K562 (cell line): ENCODE measurements around the gene COQ3. TPM values are rescaled to one million over a fixed set of nuclear protein-coding genes. Genes with fewer than 3 reads are reported as not detected.

Experiments
- CHCHD3 ChIP-seq: fragments of 250-450 bp; sonication (Bioruptor Pico); IDR thresholded peaks from 2 replicates; pipeline ENCODE4 v2.1.2; 2022; ENCODE audit warnings: mild to moderate bottlenecking
- NFYB ChIP-seq: IDR thresholded peaks from 2 replicates; pipeline ENCODE4 v1.6.1; 2011; ENCODE audit warnings: mild to moderate bottlenecking, moderate library complexity; ENCODE audit not compliant: insufficient read length; ENCODE audit errors: extremely low read depth
- PCBP2 ChIP-seq: fragments of 200-400 bp; formaldehyde crosslinking; IDR thresholded peaks from 2 replicates; pipeline ENCODE4 v1.6.1; 2018; ENCODE audit warnings: low read length, low read depth, mild to moderate bottlenecking, moderate library complexity; ENCODE audit not compliant: poor library complexity, severe bottlenecking
- POLR2AphosphoS2 ChIP-seq: IDR thresholded peaks from 2 replicates; pipeline ENCODE4 v1.6.1; 2012; ENCODE audit warnings: low read length, improper control_type of control experiment
- TBL1XR1 ChIP-seq, 2 experiments: IDR thresholded peaks; 2 replicates each; pipeline ENCODE4 v1.6.1; 2012; ENCODE audit warnings: improper control_type of control experiment in 2 of 2, low read length in 2 of 2, mild to moderate bottlenecking in 1 of 2
- polyA plus RNA-seq, 8 experiments: library from polyadenylated mRNA; depleted of rRNA in 4 of 8; stranded (reverse) in 5 of 8; unstranded in 3 of 8; fragments of >200 nt; fragmentation: Nextera tagmentation in 2 of 8; fragmentation: Illumina TruSeq in 1 of 8; extraction: Ambion mirVana in 2 of 8; extraction: Trizol in 1 of 8; gene quantifications; 2 replicates each; pipeline versions ENCODE4 v1.2.1 to v1.2.3, GENCODE V29; 2011 to 2014; ENCODE audit warnings: inconsistent platforms in 1 of 8, missing spikeins in 1 of 8
- total RNA-seq, 7 experiments: library from RNA; depleted of rRNA in 6 of 7; stranded (reverse); fragments of >200 nt in 6 of 7; fragmentation: Illumina TruSeq in 2 of 7; extraction: Trizol in 2 of 7; gene quantifications; 2 replicates each; pipeline versions ENCODE4 v1.2.1 to v1.2.3, GENCODE V29; 2011 to 2021; ENCODE audit warnings: low replicate concordance in 1 of 7
- TF ChIP-seq, protein P1 (sequence below): fragments of 450-650 bp; IDR thresholded peaks from 2 replicates; pipeline ENCODE4 v1.6.1; 2016; ENCODE audit warnings: mild to moderate bottlenecking
- TF ChIP-seq, protein P2 (sequence below): sonication (generic); formaldehyde crosslinking; IDR thresholded peaks from 2 replicates; pipeline ENCODE4 v1.8.1; 2022; ENCODE audit warnings: missing genetic modification reagents
- TF ChIP-seq, protein P3 (sequence below): sonication (generic); formaldehyde crosslinking; IDR thresholded peaks from 2 replicates; pipeline ENCODE4 v1.8.0; 2022; ENCODE audit warnings: mild to moderate bottlenecking, missing genetic modification reagents, borderline replicate concordance
- TF ChIP-seq, protein P4 (sequence below), 2 experiments: fragments of 450-650 bp; IDR thresholded peaks; 2 replicates each; pipeline ENCODE4 v1.6.1; 2018; ENCODE audit warnings: mild to moderate bottlenecking in 2 of 2, low read depth in 1 of 2; ENCODE audit not compliant: partially characterized antibody in 2 of 2

Gene COQ3
- total and polyA plus RNA-seq, 9 of the 15 experiments (the other 6 are each of a cell fraction or from before 2014, with no cell fraction given), result 16.9 to 137 (median 33.9) TPM

GRCh38 chr6:99344289-99344688 is 49.7 kb downstream of the COQ3 start (continued):
- TF ChIP-seq NFYB, result no peak
- TF ChIP-seq TBL1XR1 (IDR thresholded peaks at IDR 0.05; ENCODE audit: low read length in 2 of 2), result no peak
- no peak for TF ChIP-seq POLR2AphosphoS2
- TF ChIP-seq, protein P1, sequence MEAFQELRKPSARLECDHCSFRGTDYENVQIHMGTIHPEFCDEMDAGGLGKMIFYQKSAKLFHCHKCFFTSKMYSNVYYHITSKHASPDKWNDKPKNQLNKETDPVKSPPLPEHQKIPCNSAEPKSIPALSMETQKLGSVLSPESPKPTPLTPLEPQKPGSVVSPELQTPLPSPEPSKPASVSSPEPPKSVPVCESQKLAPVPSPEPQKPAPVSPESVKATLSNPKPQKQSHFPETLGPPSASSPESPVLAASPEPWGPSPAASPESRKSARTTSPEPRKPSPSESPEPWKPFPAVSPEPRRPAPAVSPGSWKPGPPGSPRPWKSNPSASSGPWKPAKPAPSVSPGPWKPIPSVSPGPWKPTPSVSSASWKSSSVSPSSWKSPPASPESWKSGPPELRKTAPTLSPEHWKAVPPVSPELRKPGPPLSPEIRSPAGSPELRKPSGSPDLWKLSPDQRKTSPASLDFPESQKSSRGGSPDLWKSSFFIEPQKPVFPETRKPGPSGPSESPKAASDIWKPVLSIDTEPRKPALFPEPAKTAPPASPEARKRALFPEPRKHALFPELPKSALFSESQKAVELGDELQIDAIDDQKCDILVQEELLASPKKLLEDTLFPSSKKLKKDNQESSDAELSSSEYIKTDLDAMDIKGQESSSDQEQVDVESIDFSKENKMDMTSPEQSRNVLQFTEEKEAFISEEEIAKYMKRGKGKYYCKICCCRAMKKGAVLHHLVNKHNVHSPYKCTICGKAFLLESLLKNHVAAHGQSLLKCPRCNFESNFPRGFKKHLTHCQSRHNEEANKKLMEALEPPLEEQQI, result no peak
- TF ChIP-seq CHCHD3, result no peak
- TF ChIP-seq, protein P2, sequence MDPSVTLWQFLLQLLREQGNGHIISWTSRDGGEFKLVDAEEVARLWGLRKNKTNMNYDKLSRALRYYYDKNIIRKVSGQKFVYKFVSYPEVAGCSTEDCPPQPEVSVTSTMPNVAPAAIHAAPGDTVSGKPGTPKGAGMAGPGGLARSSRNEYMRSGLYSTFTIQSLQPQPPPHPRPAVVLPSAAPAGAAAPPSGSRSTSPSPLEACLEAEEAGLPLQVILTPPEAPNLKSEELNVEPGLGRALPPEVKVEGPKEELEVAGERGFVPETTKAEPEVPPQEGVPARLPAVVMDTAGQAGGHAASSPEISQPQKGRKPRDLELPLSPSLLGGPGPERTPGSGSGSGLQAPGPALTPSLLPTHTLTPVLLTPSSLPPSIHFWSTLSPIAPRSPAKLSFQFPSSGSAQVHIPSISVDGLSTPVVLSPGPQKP, result no peak
- TF ChIP-seq, protein P3, sequence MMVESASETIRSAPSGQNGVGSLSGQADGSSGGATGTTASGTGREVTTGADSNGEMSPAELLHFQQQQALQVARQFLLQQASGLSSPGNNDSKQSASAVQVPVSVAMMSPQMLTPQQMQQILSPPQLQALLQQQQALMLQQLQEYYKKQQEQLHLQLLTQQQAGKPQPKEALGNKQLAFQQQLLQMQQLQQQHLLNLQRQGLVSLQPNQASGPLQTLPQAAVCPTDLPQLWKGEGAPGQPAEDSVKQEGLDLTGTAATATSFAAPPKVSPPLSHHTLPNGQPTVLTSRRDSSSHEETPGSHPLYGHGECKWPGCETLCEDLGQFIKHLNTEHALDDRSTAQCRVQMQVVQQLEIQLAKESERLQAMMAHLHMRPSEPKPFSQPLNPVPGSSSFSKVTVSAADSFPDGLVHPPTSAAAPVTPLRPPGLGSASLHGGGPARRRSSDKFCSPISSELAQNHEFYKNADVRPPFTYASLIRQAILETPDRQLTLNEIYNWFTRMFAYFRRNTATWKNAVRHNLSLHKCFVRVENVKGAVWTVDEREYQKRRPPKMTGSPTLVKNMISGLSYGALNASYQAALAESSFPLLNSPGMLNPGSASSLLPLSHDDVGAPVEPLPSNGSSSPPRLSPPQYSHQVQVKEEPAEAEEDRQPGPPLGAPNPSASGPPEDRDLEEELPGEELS (CRISPR knock-in tag), result no peak
- no peak for TF ChIP-seq PCBP2
- TF ChIP-seq, protein P4, sequence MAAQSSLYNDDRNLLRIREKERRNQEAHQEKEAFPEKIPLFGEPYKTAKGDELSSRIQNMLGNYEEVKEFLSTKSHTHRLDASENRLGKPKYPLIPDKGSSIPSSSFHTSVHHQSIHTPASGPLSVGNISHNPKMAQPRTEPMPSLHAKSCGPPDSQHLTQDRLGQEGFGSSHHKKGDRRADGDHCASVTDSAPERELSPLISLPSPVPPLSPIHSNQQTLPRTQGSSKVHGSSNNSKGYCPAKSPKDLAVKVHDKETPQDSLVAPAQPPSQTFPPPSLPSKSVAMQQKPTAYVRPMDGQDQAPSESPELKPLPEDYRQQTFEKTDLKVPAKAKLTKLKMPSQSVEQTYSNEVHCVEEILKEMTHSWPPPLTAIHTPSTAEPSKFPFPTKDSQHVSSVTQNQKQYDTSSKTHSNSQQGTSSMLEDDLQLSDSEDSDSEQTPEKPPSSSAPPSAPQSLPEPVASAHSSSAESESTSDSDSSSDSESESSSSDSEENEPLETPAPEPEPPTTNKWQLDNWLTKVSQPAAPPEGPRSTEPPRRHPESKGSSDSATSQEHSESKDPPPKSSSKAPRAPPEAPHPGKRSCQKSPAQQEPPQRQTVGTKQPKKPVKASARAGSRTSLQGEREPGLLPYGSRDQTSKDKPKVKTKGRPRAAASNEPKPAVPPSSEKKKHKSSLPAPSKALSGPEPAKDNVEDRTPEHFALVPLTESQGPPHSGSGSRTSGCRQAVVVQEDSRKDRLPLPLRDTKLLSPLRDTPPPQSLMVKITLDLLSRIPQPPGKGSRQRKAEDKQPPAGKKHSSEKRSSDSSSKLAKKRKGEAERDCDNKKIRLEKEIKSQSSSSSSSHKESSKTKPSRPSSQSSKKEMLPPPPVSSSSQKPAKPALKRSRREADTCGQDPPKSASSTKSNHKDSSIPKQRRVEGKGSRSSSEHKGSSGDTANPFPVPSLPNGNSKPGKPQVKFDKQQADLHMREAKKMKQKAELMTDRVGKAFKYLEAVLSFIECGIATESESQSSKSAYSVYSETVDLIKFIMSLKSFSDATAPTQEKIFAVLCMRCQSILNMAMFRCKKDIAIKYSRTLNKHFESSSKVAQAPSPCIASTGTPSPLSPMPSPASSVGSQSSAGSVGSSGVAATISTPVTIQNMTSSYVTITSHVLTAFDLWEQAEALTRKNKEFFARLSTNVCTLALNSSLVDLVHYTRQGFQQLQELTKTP (IDR thresholded peaks at IDR 0.05; ENCODE audit: low read depth in 1 of 2, partially characterized antibody in 2 of 2), result no peak
